Heart left ventricle (tissue), 16 donors: ENCODE measurements around the gene KIFC1. TPM values are rescaled to one million over a fixed set of nuclear protein-coding genes. Genes with fewer than 3 reads are reported as not detected.

Experiments
- ATAC-seq, 4 donors: fragments of 200-7000 bp; cut with Tn5 transposase; one replicate each; pipeline ENCODE4 v1.9.1; 2020 to 2022; ENCODE audit warnings: moderate library complexity in 4 of 4, mild to moderate bottlenecking in 3 of 4, moderate number of reproducible peaks in 1 of 4
- DNase-seq, 5 donors: peaks; one replicate each; pipeline ENCODE4 v3.0.0-alpha.2; 2020
- H3K27ac ChIP-seq, 12 donors: fragments of 200-600 bp; sonication (generic) in 4 of 12; one replicate each; pipeline versions ENCODE4 v1.5.0 to v1.8.0; 2016 to 2022; ENCODE audit warnings: mild to moderate bottlenecking in 2 of 12
- H3K27me3 ChIP-seq, 9 donors: fragments of 200-600 bp; sonication (generic) in 2 of 9; one replicate each; pipeline versions ENCODE4 v1.5.1 to v1.8.0; 2016 to 2022; ENCODE audit warnings: mild to moderate bottlenecking in 3 of 9
- H3K36me3 ChIP-seq, 9 donors: fragments of 200-600 bp; sonication (generic) in 2 of 9; one replicate each; pipeline versions ENCODE4 v1.5.0 to v1.8.0; 2018 to 2022; ENCODE audit warnings: mild to moderate bottlenecking in 2 of 9
- H3K4me1 ChIP-seq, 12 donors: fragments of 200-600 bp; sonication (generic) in 4 of 12; one replicate each; pipeline versions ENCODE4 v1.5.0 to v1.8.0; 2016 to 2022; ENCODE audit warnings: mild to moderate bottlenecking in 3 of 12
- H3K4me3 ChIP-seq, 12 donors: fragments of 200-600 bp; sonication (generic) in 4 of 12; one replicate each; pipeline versions ENCODE4 v1.5.0 to v1.8.0; 2017 to 2022; ENCODE audit warnings: mild to moderate bottlenecking in 9 of 12, moderate library complexity in 4 of 12
- H3K9me3 ChIP-seq, 12 donors: fragments of 200-600 bp; sonication (generic) in 4 of 12; one replicate each; pipeline versions ENCODE4 v1.5.0 to v1.8.0; 2016 to 2022; ENCODE audit warnings: mild to moderate bottlenecking in 1 of 12
- POLR2A ChIP-seq, 2 donors: fragments of 450-650 bp; IDR thresholded peaks; one replicate each; pipeline ENCODE4 v1.6.1; 2017; ENCODE audit warnings: antibody characterized with exemption in 2 of 2, mild to moderate bottlenecking in 2 of 2, moderate library complexity in 2 of 2
- WGBS, 4 donors: extraction: QIAGEN DNeasy Blood & Tissue Kit in 2 of 4; methylation state at CpG; one replicate each; pipeline versions ENCODE4 v1.1.5 to v1.1.7; 2013 to 2018; 5-methylcytosine and 5-hydroxymethylcytosine counted together
- intact Hi-C, 10 donors: fragments of 100-400 bp; cut with DNase I; formaldehyde crosslinking; loops; one replicate each; pipeline versions ENCODE4 v1.11.1 to v1.14.2; 2022
- polyA plus RNA-seq, 2 donors: library from polyadenylated mRNA; stranded (reverse); fragments of 200-250 nt; gene quantifications; one replicate each; pipeline ENCODE4 v1.2.3, GENCODE V29; 2013
- total RNA-seq, 9 donors: library from RNA; depleted of rRNA in 2 of 9; stranded (reverse); fragments of >200 nt in 2 of 9; fragmentation: NEBNext Ultra II Directional in 3 of 9; extraction: Animal tissue kit (Norgen Biotek cat#: 25700) in 3 of 9; gene quantifications; one replicate each; pipeline versions ENCODE4 v1.1.0 to v1.2.4, GENCODE V29; 2016 to 2023
- TF ChIP-seq, protein P1 (sequence below), 12 donors: fragments of 200-600 bp; sonication (generic) in 4 of 12; IDR thresholded peaks; one replicate each; pipeline versions ENCODE4 v1.5.0 to v1.8.0; 2018 to 2022; ENCODE audit warnings: antibody characterized with exemption in 12 of 12, mild to moderate bottlenecking in 5 of 12
- donor health status: ischemic (EF 13 %, LVEDD 7.1; RV severe dilation, severe dysfunction).
- donor health status: healthy with polysubstance abuse.
- donor health status: DM: no; HTN: yes; CAD: no.
- donor health status: DM: no; HTN: no; CAD: no.
- donor health status: ischemic (EF 25% LVEDD 6.9; RV normal size, moderate dysfunction).
- donor health status: ischemic (EF 25% LVEDD 5.7; RV mildly dilated, moderate dysfunction).
- donor health status: healthy.
- donor health status: DM: yes; HTN: yes; CAD: no.
- donor health status: ischemic (EF 35%, LVEDD 5.7; RV mildly dilated, moderate dysfunction).
- donor health status: nonischemic (EF 11% LVEDD 7.7; RV severe dilation, severe dysfunction).
- donor health status: DM: yes; HTN: yes; CAD: no.
- donor health status: PGD.
- donor health status: ischemic (EF 29% LVEDD 5.4; RV normal size, mild dysfunction).
- donor health status: nonischemic (EF 23%, LVEDD 6.1; RV moderate dilation, normal function).

KIFC1 gene
- total and polyA plus RNA-seq, 11 donors = 0.04 to 7.0 (median 0.69) TPM; not detected in 3

DNA sequence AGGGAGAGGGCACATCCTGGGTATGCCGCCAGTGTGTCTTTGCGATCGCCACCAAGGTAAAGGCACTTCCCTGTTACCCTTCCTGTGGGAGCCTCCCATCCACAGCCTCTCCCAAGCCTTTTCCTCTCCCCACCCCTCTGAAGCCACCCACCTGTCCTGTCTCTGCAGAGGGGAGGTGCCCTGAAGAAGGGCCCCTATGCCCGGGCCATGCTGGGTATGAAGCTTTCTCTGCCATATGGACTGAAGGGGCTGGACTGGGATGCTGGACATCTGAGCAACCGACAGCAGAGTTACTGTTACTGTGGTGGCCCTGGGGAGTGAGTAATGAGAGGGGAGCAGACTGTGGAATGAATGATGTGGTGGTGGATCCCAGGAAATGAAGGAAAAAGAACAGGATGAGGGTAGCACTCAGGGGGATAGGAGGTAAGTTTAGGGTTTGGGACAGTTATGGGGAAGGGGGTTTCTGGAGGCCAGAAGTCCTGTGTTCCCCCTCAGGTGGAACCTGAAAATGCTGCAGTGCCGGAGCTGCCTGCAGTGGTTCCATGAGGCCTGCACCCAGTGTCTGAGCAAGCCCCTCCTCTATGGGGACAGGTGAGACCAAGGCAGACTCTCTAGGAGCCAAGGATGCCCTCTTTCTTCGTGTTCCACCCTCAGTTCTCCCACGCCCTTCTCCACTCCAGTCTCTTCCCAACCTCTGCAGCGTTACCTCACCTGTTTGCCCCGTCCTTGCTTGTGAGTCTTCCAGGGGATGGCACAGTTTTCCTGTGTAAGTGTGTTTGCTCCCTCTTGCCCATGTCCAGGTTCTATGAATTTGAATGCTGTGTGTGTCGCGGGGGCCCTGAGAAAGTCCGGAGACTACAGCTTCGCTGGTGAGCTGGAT, 21.9 kb downstream of the KIFC1 start:
- intact Hi-C loops = loop anchor here in 3 of 10 donors (5.0 to 10.0 kb wide), 2 partner anchors 161 to 211 kb away; partner anchors contain the start of genes HSD17B8 (in 1 of the 3), RXRB (in 1 of the 3) and SLC39A7 (in 1 of the 3)

DNA sequence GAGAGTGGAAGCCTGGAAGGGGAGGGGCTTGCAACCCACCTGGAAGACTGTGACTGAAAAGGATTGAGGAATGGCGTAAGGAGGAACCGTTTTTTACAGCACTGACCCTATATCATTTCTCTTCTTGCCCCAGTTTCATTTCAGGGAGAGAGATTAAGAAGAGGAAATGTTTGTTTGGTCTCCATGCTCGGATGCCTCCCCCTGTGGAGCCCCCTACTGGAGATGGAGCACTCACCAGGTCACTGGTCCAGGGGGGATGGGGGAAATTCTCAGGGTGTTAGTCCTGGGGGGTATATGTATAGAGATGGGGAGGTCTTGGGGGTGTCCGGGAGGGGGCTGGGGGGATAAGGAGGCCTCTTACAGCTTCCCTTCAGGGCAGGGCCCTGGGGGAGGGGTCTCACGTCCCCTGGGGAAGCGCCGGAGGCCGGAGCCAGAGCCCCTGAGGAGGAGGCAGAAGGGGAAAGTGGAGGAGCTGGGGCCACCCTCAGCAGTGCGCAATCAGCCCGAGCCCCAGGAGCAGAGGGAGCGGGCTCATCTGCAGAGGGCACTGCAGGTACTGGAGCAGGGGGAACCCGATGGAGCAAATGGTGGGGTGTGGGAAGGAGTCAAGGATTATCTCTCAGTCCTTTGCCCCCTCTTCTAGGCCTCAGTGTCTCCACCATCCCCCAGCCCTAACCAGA, 23.1 kb downstream of the KIFC1 start:
- no peak for TF ChIP-seq POLR2A (IDR thresholded peaks at IDR 0.05)
- TF ChIP-seq, protein P1, sequence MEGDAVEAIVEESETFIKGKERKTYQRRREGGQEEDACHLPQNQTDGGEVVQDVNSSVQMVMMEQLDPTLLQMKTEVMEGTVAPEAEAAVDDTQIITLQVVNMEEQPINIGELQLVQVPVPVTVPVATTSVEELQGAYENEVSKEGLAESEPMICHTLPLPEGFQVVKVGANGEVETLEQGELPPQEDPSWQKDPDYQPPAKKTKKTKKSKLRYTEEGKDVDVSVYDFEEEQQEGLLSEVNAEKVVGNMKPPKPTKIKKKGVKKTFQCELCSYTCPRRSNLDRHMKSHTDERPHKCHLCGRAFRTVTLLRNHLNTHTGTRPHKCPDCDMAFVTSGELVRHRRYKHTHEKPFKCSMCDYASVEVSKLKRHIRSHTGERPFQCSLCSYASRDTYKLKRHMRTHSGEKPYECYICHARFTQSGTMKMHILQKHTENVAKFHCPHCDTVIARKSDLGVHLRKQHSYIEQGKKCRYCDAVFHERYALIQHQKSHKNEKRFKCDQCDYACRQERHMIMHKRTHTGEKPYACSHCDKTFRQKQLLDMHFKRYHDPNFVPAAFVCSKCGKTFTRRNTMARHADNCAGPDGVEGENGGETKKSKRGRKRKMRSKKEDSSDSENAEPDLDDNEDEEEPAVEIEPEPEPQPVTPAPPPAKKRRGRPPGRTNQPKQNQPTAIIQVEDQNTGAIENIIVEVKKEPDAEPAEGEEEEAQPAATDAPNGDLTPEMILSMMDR (IDR thresholded peaks at IDR 0.05) = peak in 4 of 12 donors; percentile 20 to 30 (median 24)
- ATAC-seq (no peak), DNase-seq (no peak)
- H3K4me3 ChIP-seq = no peak overlapping the region
- no peak overlapping the region for H3K27ac ChIP-seq
- peaks cover 0 to 49% (median 46%) of the 10 kb centered on the region in 9 donors for H3K36me3 ChIP-seq
- H3K27me3 ChIP-seq = no peaks in the 10 kb centered on the region
- intact Hi-C loops = loop anchor here in 3 of 10 donors (5.0 to 10.0 kb wide), 2 partner anchors 160 to 212 kb away; partner anchors contain the start of genes HSD17B8 (in 1 of the 3), RXRB (in 1 of the 3) and SLC39A7 (in 1 of the 3)
- peaks cover 6 to 55% (median 42%) of the 10 kb centered on the region in 12 donors for H3K4me1 ChIP-seq
- 69 to 76% (median 71%) methylated on average over 12 of the region's 12 CpGs for WGBS, 4 donors
- H3K9me3 ChIP-seq = no peaks in the 10 kb centered on the region

More for the DNA sequence above, 21.9 kb downstream of the KIFC1 start:
- no peak for TF ChIP-seq POLR2A (IDR thresholded peaks at IDR 0.05)
- TF ChIP-seq, protein P1 (IDR thresholded peaks at IDR 0.05) = no peak
- Histone ChIP-seq H3K36me3 (peaks cover 0 to 49% (median 46%) of the 10 kb centered on the region in 9 donors), H3K9me3 (no peaks in the 10 kb centered on the region), H3K27me3 (no peaks in the 10 kb centered on the region), H3K4me1 (peaks cover 4 to 43% (median 33%) of the 10 kb centered on the region in 12 donors), H3K4me3 (no peak overlapping the region), H3K27ac (no peak overlapping the region)
- ATAC-seq (no peak), DNase-seq (no peak)
- 81 to 86% (median 85%) methylated on average over 14 of the region's 14 CpGs for WGBS, 4 donors

DNA sequence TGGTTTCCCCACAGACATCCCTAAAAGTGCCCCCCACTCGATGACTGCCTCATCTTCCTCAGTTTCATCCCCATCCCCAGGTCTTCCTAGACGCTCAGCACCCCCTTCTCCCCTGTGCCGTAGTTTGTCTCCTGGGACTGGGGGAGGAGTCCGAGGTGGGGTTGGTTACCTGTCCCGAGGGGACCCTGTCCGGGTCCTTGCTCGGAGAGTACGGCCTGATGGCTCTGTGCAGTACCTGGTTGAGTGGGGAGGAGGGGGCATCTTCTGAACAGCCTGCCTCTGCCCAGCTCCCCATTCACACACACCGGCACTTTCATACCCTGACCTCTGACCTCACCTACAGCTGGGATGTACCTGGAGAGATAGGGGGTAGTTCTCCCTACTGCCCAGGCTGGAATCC, 24.2 kb downstream of the KIFC1 start:
- 72 to 77% (median 77%) methylated on average over 6 to 9 of the region's 9 CpGs for WGBS, 4 donors
- ATAC-seq (no peak), DNase-seq (no peak)
- H3K36me3 ChIP-seq = peaks cover 0 to 49% (median 46%) of the 10 kb centered on the region in 9 donors
- TF ChIP-seq, protein P1 (IDR thresholded peaks at IDR 0.05) = no peak
- no peak for TF ChIP-seq POLR2A (IDR thresholded peaks at IDR 0.05)
- no peak overlapping the region for H3K4me3 ChIP-seq
- peak overlapping the region in 1 of 12 donors; percentile 10 for H3K27ac ChIP-seq
- H3K27me3 ChIP-seq = no peaks in the 10 kb centered on the region
- peaks cover 6 to 56% (median 41%) of the 10 kb centered on the region in 12 donors for H3K4me1 ChIP-seq
- intact Hi-C loops = loop anchor here in 2 of 10 donors (10.0 kb wide), 1 partner anchor 159 kb away; no protein-coding TSS in a partner anchor
- H3K9me3 ChIP-seq = no peaks in the 10 kb centered on the region
